Measurements from ENCODE around the gene DNAAF3.
"Not testable (repeated sequence)": the region's sequence is repeated elsewhere in the genome, so short reads cannot be mapped to it uniquely, and the experiment has no call there.

Gene DNAAF3

GRCh38 chr19:55158848-55159749, 7.3 kb downstream of the DNAAF3 start:
- no peak for TF ChIP-seq CTCF (IDR thresholded peaks at IDR 0.05; ENCODE audit: low read depth, low read length, missing control alignments)
- no peak for DNase-seq (ENCODE audit: low read depth)
- in situ Hi-C loops (cut with HindIII; ENCODE audit: low sequenced_read_pairs) = no loop called here
- H3K4me3 ChIP-seq (ENCODE audit: low read depth, low read length) = no peak overlapping the region

- DNase-seq (ENCODE audit: low read depth) = no peak
- no peak overlapping the region for H3K4me3 ChIP-seq (ENCODE audit: low read depth, low read length)
- in situ Hi-C loops (cut with HindIII; ENCODE audit: low sequenced_read_pairs) = no loop called here
- no peak for TF ChIP-seq CTCF (IDR thresholded peaks at IDR 0.05; ENCODE audit: low read depth, low read length, missing control alignments)
These were observed 8.0 kb downstream of the DNAAF3 start for GRCh38 chr19:55158423-55158822.

GRCh38 chr19:55157064-55157908, 9.1 kb downstream of the DNAAF3 start, which contains the start of gene TNNI3:
Gene TNNI3 (minus strand): TSS chr19:55157732. CDS start chr19:55157589, 143 bp downstream.
- TF ChIP-seq CTCF (IDR thresholded peaks at IDR 0.05; ENCODE audit: low read depth, low read length, missing control alignments) = no peak
- DNase-seq (ENCODE audit: low read depth) = no peak
- no peak within 1 kb of the TSS for H3K4me3 ChIP-seq (ENCODE audit: low read depth, low read length)
- in situ Hi-C loops (cut with HindIII; ENCODE audit: low sequenced_read_pairs) = no loop called here

- in situ Hi-C loops (cut with HindIII; ENCODE audit: low sequenced_read_pairs) = no loop called here
- DNase-seq (ENCODE audit: low read depth) = no peak
- TF ChIP-seq CTCF (IDR thresholded peaks at IDR 0.05; ENCODE audit: low read depth, low read length, missing control alignments) = no peak
- no peak overlapping the region for H3K4me3 ChIP-seq (ENCODE audit: low read depth, low read length)
These were observed 10.0 kb downstream of the DNAAF3 start for GRCh38 chr19:55156202-55157063.

- DNase-seq (ENCODE audit: low read depth); in situ Hi-C loops (cut with HindIII; ENCODE audit: low sequenced_read_pairs); H3K4me3 ChIP-seq (ENCODE audit: low read depth, low read length): not testable (repeated sequence)
These were observed 10.6 kb downstream of the DNAAF3 start for GRCh38 chr19:55155784-55156183.

- no peak for DNase-seq (ENCODE audit: low read depth)
- H3K4me3 ChIP-seq (ENCODE audit: low read depth, low read length) = no peak overlapping the region
- TF ChIP-seq CTCF (IDR thresholded peaks at IDR 0.05; ENCODE audit: low read depth, low read length, missing control alignments) = no peak
- in situ Hi-C loops (cut with HindIII; ENCODE audit: low sequenced_read_pairs) = no loop called here
These were observed 12.7 kb downstream of the DNAAF3 start for GRCh38 chr19:55153652-55154264.
